Panc1 (cell line): ENCODE measurements around the gene CES1. TPM values are rescaled to one million over a fixed set of nuclear protein-coding genes. Genes with fewer than 3 reads are reported as not detected.

Source experiments
- ATAC-seq: fragments of 200-7000 bp; cut with Tn5 transposase; 2 replicates; pipeline ENCODE4 v1.9.1; 2020; ENCODE audit warnings: mild to moderate bottlenecking, moderate library complexity
- BruUV-seq: library from RNA; stranded (reverse); fragments of 400-500 nt; replicated peaks from 2 replicates; lab custom pipeline; 2021; lab: Mats Ljungman, UMichigan
- CTCF ChIA-PET: fragments of 300-600 bp; sonication (Branson Sonifier 250); formaldehyde crosslinking; loops from one replicate; lab custom pipeline; 2022; ENCODE audit warnings: antibody characterized with exemption; lab: Charles Lee
- POLR2A ChIA-PET: fragments of 300-600 bp; sonication (Branson Sonifier 250); formaldehyde crosslinking; loops from one replicate; lab custom pipeline; 2022; ENCODE audit warnings: antibody characterized with exemption; lab: Charles Lee
- DNase-seq: peaks from one replicate; pipeline ENCODE4 v3.0.0-alpha.2; 2010; ENCODE audit warnings: low read depth, low spot score
- H3K27ac ChIP-seq: 2 replicates; pipeline ENCODE4 v1.5.1; 2011; ENCODE audit warnings: mild to moderate bottlenecking, low read length, inconsistent platforms
- H3K27me3 ChIP-seq: fragments of 200-500 bp; sonication (Bioruptor generic); 2 replicates; pipeline ENCODE4 v1.6.0; 2014; ENCODE audit warnings: low read length, inconsistent platforms; ENCODE audit not compliant: control insufficient read depth, insufficient read depth
- H3K36me3 ChIP-seq: fragments of 200-500 bp; sonication (Bioruptor generic); 2 replicates; pipeline ENCODE4 v1.5.1; 2014; ENCODE audit warnings: inconsistent platforms, mild to moderate bottlenecking, low read length, moderate library complexity; ENCODE audit not compliant: control insufficient read depth, insufficient read depth
- H3K4me1 ChIP-seq: 2 replicates; pipeline ENCODE4 v1.5.1; 2011; ENCODE audit warnings: inconsistent platforms, mild to moderate bottlenecking, low read length, moderate library complexity; ENCODE audit not compliant: control insufficient read depth, insufficient read depth
- H3K4me3 ChIP-seq, 2 experiments: 2 replicates each; pipeline ENCODE4 v1.5.1; 2011 to 2012; ENCODE audit warnings: low read depth in 2 of 2, low read length in 2 of 2, mild to moderate bottlenecking in 2 of 2, inconsistent platforms in 1 of 2, moderate library complexity in 1 of 2
- H3K9me3 ChIP-seq: fragments of 200-500 bp; sonication (Bioruptor generic); 2 replicates; pipeline ENCODE4 v1.5.1; 2014; ENCODE audit warnings: low read depth, mild to moderate bottlenecking, inconsistent platforms, low read length, moderate library complexity; ENCODE audit not compliant: control insufficient read depth, insufficient read depth
- CTCF ChIP-seq: fragments of 450-650 bp; IDR thresholded peaks from 2 replicates; pipeline ENCODE4 v1.5.1; 2017; ENCODE audit warnings: mild to moderate bottlenecking
- POLR2AphosphoS5 ChIP-seq: IDR thresholded peaks from 2 replicates; pipeline ENCODE4 v1.6.1; 2012; ENCODE audit warnings: mild to moderate bottlenecking, low read depth, low read length, moderate library complexity
- SIN3A ChIP-seq: IDR thresholded peaks from 2 replicates; pipeline ENCODE4 v1.6.1; 2012; ENCODE audit warnings: low read depth, mild to moderate bottlenecking, low read length, moderate library complexity, borderline replicate concordance; ENCODE audit not compliant: insufficient read depth
- TCF7L2 ChIP-seq: IDR thresholded peaks from 2 replicates; pipeline ENCODE4 v1.6.1; 2011; ENCODE audit warnings: mild to moderate bottlenecking, low read depth, low read length, inconsistent platforms
- in situ Hi-C: cut with HindIII; loops from 2 replicates; pipeline ENCODE4 v1.10.0; 2016; ENCODE audit warnings: low sequenced_read_pairs, low pct_unique_long_range_greater_than_20kb
- intact Hi-C: fragments of 100-400 bp; cut with micrococcal nuclease; formaldehyde crosslinking; loops from one replicate; pipeline ENCODE4 v1.10.0; 2022; ENCODE audit not compliant: unreplicated experiment
- total RNA-seq: library from RNA; stranded (reverse); gene quantifications from one replicate; pipeline ENCODE4 v1.2.1, GENCODE V29; 2021; ENCODE audit not compliant: unreplicated experiment
- TF ChIP-seq, protein P1 (sequence below), 2 experiments: IDR thresholded peaks; 2 replicates each; pipeline ENCODE4 v1.6.1; 2011 to 2012; ENCODE audit warnings: low read depth in 2 of 2, control low read depth in 1 of 2, low read length in 1 of 2, mild to moderate bottlenecking in 1 of 2, moderate library complexity in 1 of 2; ENCODE audit not compliant: insufficient read depth in 1 of 2

CES1 gene
- total RNA-seq, 1 experiment from 2014 or later: 27.5 TPM

DNA sequence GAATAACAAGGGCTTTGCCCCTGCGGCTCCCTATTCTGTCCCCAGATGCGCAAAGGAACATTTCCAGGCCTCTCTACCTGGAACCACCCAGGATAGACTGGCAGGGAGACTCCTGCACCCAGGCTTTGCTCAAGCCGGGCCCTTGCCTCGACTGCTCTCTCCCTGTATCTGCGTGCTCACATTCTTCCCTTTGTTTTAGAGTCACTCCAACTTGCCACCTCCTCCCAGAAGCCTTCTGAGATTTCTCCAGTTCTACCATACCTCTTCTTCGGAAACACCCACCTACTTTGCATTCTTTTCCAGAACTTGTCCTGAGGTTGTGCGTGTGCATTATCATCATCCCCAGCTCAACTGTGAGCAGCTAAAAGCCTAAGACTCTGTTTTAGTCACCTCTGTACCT is 39.2 kb upstream of the CES1 start:
- BruUV-seq: no TSS peak
- Histone ChIP-seq H3K36me3 (no peaks in the 10 kb centered on the region), H3K9me3 (no peaks in the 10 kb centered on the region), H3K27ac (no peak overlapping the region), H3K27me3 (no peaks in the 10 kb centered on the region), H3K4me3 (no peak overlapping the region), H3K4me1 (no peaks in the 10 kb centered on the region)
- in situ Hi-C loops (no loop called here), intact Hi-C loops (no loop called here)
- POLR2A ChIA-PET: no interaction called here
- CTCF ChIA-PET: no interaction called here
- TF ChIP-seq, protein P1, sequence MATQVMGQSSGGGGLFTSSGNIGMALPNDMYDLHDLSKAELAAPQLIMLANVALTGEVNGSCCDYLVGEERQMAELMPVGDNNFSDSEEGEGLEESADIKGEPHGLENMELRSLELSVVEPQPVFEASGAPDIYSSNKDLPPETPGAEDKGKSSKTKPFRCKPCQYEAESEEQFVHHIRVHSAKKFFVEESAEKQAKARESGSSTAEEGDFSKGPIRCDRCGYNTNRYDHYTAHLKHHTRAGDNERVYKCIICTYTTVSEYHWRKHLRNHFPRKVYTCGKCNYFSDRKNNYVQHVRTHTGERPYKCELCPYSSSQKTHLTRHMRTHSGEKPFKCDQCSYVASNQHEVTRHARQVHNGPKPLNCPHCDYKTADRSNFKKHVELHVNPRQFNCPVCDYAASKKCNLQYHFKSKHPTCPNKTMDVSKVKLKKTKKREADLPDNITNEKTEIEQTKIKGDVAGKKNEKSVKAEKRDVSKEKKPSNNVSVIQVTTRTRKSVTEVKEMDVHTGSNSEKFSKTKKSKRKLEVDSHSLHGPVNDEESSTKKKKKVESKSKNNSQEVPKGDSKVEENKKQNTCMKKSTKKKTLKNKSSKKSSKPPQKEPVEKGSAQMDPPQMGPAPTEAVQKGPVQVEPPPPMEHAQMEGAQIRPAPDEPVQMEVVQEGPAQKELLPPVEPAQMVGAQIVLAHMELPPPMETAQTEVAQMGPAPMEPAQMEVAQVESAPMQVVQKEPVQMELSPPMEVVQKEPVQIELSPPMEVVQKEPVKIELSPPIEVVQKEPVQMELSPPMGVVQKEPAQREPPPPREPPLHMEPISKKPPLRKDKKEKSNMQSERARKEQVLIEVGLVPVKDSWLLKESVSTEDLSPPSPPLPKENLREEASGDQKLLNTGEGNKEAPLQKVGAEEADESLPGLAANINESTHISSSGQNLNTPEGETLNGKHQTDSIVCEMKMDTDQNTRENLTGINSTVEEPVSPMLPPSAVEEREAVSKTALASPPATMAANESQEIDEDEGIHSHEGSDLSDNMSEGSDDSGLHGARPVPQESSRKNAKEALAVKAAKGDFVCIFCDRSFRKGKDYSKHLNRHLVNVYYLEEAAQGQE (IDR thresholded peaks at IDR 0.05; ENCODE audit: insufficient read depth in 1 of 2, low read depth in 2 of 2, low read length in 1 of 2): no peak
- TF ChIP-seq POLR2AphosphoS5: no peak
- ATAC-seq (no peak), DNase-seq (no peak)

DNA sequence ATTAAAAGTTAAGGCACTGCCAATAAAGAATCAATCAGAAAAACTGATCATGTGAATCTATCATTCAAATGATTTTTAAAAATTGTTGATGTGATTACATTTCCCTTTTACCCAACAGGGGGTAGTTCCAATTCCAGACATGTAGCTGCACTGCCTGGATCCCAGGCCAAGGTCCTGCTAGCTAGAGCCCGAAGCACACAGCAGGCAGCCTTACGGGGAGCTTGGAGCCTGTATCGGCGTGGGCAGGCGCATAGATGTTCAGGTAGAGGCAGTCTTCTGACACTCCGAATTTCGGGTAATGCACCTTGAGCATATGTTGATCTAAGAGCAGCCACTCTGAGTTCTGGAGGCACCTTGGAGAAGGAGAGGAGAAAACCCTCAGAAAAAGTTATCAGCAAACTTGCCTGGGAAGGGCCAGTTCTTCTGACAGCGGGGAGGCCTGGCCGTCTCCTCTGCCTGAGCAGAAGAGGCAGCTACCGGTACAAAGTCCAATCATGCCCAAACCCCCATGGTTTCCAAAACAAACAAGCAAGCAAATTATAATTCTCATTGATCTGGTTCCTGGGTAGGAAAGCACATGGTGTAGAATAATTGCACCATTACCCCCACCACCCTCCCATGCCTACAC is 38.6 kb upstream of the CES1 start:
- no peak for ATAC-seq
- H3K4me1 ChIP-seq: no peaks in the 10 kb centered on the region
- in situ Hi-C loops: no loop called here
- CTCF ChIA-PET: no interaction called here
- intact Hi-C loops: no loop called here
- TF ChIP-seq TCF7L2 (no peak), POLR2AphosphoS5 (no peak)
- no peaks in the 10 kb centered on the region for H3K9me3 ChIP-seq
- no TSS peak for BruUV-seq
- no peaks in the 10 kb centered on the region for H3K36me3 ChIP-seq
- no peak overlapping the region for H3K27ac ChIP-seq
- H3K4me3 ChIP-seq: no peak overlapping the region
- DNase-seq: no peak
- no peaks in the 10 kb centered on the region for H3K27me3 ChIP-seq
- POLR2A ChIA-PET: no interaction called here

DNA sequence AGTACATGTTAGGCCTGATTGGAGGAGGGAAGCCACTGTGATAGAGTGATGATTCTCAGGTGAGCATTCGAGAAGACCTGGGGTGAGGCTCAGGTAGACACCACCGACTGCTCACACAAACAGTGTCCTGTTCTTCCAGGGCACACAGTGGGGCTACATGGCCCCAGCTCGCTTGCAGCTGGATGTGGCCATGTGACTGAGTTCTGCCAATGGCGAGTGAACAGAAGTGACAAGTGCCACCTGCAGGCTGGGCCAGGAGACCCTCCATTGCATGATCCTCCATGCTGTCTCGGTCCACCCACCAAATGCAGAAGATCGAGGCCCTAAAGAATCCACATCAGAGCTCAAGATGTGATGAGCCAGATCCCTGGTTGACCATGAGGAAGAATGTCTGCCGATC is 36.1 kb upstream of the CES1 start:
- no TSS peak for BruUV-seq
- intact Hi-C loops: no loop called here
- no peaks in the 10 kb centered on the region for H3K36me3 ChIP-seq
- ChIA-PET POLR2A (no interaction called here), CTCF (no interaction called here)
- no peaks in the 10 kb centered on the region for H3K27me3 ChIP-seq
- DNase-seq (no peak), ATAC-seq (no peak)
- in situ Hi-C loops: no loop called here
- H3K4me3 ChIP-seq: no peak overlapping the region
- no peaks in the 10 kb centered on the region for H3K4me1 ChIP-seq
- no peak overlapping the region for H3K27ac ChIP-seq
- no peak for TF ChIP-seq POLR2AphosphoS5
- TF ChIP-seq, protein P1 (IDR thresholded peaks at IDR 0.05; ENCODE audit: insufficient read depth in 1 of 2, low read depth in 2 of 2, low read length in 1 of 2): no peak
- TF ChIP-seq SIN3A: no peak
- no peak for TF ChIP-seq TCF7L2
- no peak for TF ChIP-seq CTCF
- no peaks in the 10 kb centered on the region for H3K9me3 ChIP-seq
